Endodermal cell (in vitro differentiated cells): ENCODE measurements around the gene ZNF750. TPM values are rescaled to one million over a fixed set of nuclear protein-coding genes. Genes with fewer than 3 reads are reported as not detected.

Source experiments
- DNase-seq: peaks from one replicate; pipeline ENCODE4 v3.0.0-alpha.2; 2017
- H3K27ac ChIP-seq: 2 replicates; pipeline ENCODE4 v1.5.1; 2013; ENCODE audit warnings: mild to moderate bottlenecking, low read depth, low read length, moderate library complexity
- H3K27me3 ChIP-seq: 2 replicates; pipeline ENCODE4 v1.6.1; 2013; ENCODE audit warnings: mild to moderate bottlenecking, low read length, moderate library complexity; ENCODE audit not compliant: insufficient read depth, control insufficient read depth, poor library complexity, severe bottlenecking
- H3K36me3 ChIP-seq: 2 replicates; pipeline ENCODE4 v1.7.0; 2013; ENCODE audit warnings: mild to moderate bottlenecking, low read length, moderate library complexity; ENCODE audit not compliant: control insufficient read depth, insufficient read depth
- H3K4me1 ChIP-seq: one replicate; pipeline ENCODE4 v1.7.0; 2013; ENCODE audit warnings: low read length; ENCODE audit not compliant: control insufficient read depth, insufficient read depth
- H3K4me3 ChIP-seq: 2 replicates; pipeline ENCODE4 v1.5.1; 2013; ENCODE audit warnings: mild to moderate bottlenecking, low read length, moderate library complexity
- H3K9ac ChIP-seq: 2 replicates; pipeline ENCODE4 v1.6.1; 2013; ENCODE audit warnings: mild to moderate bottlenecking, low read length, moderate library complexity; ENCODE audit not compliant: poor library complexity, severe bottlenecking; ENCODE audit errors: extremely low read depth
- H3K9me3 ChIP-seq: 2 replicates; pipeline ENCODE4 v1.6.1; 2013; ENCODE audit warnings: mild to moderate bottlenecking, low read length, moderate library complexity; ENCODE audit not compliant: control insufficient read depth
- H3K27ac Mint-ChIP-seq: 2 replicates; pipeline ENCODE4 v1.8.0; 2020; ENCODE audit warnings: mixed read lengths
- H3K27me3 Mint-ChIP-seq: 2 replicates; pipeline ENCODE4 v1.8.0; 2021; ENCODE audit warnings: mild to moderate bottlenecking, mixed read lengths; ENCODE audit not compliant: insufficient read depth
- H3K36me3 Mint-ChIP-seq: 2 replicates; pipeline ENCODE4 v1.8.0; 2020; ENCODE audit warnings: low read depth, mixed read lengths
- H3K4me1 Mint-ChIP-seq: 2 replicates; pipeline ENCODE4 v1.8.0; 2020; ENCODE audit warnings: mixed read lengths
- H3K4me3 Mint-ChIP-seq: 2 replicates; pipeline ENCODE4 v1.8.0; 2020; ENCODE audit warnings: mild to moderate bottlenecking, moderate library complexity, mixed read lengths
- H3K9me3 Mint-ChIP-seq: 2 replicates; pipeline ENCODE4 v1.8.0; 2020; ENCODE audit warnings: mild to moderate bottlenecking, mixed read lengths
- WGBS, 2 experiments: methylation state at CpG; one replicate each; pipeline versions ENCODE4 v1.1.5 to v1.1.7; 2013; ENCODE audit warnings: missing lambda C conversion rate in 2 of 2, mixed read lengths in 1 of 2; ENCODE audit not compliant: insufficient coverage in 1 of 2, insufficient read length in 1 of 2; 5-methylcytosine and 5-hydroxymethylcytosine counted together
- total RNA-seq, 2 donors: library from RNA; stranded (reverse); fragmentation: NEBNext Ultra II Directional in 1 of 2; extraction: Animal tissue kit (Norgen Biotek cat#: 25700) in 1 of 2; gene quantifications; 2 replicates in 1 of 2; 3 replicates in 1 of 2; pipeline ENCODE4 v1.2.1, GENCODE V29; 2021
- TF ChIP-seq, protein P1 (sequence below): fragments of 200-600 bp; sonication (generic); conservative IDR thresholded peaks from 2 replicates; pipeline ENCODE4 v1.5.0; 2021; ENCODE audit warnings: antibody characterized with exemption, mild to moderate bottlenecking

ZNF750 gene
- total RNA-seq, 2 donors from 2014 or later = not detected

DNA sequence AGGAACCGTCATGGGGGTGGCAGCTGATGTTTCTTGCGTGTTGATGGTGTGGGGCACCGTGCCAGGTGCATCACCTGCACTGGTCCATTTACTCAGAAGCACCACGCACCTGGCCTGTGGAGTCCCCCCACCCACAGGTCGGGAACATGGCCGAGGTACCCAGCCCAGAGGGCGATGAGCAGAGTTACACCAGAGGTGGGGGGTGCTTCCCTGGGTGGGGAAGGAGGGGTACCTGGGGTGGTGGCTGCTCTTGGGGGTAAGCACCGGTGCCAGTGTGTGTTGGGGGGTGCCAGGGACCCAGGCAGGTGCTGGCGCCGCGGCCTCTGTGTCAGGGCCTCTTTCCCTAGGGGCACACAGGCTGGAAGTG is 5.0 kb upstream of the ZNF750 start:
- H3K4me3 ChIP-seq = no peak overlapping the region
- H3K27ac ChIP-seq = no peak overlapping the region
- TF ChIP-seq, protein P1, sequence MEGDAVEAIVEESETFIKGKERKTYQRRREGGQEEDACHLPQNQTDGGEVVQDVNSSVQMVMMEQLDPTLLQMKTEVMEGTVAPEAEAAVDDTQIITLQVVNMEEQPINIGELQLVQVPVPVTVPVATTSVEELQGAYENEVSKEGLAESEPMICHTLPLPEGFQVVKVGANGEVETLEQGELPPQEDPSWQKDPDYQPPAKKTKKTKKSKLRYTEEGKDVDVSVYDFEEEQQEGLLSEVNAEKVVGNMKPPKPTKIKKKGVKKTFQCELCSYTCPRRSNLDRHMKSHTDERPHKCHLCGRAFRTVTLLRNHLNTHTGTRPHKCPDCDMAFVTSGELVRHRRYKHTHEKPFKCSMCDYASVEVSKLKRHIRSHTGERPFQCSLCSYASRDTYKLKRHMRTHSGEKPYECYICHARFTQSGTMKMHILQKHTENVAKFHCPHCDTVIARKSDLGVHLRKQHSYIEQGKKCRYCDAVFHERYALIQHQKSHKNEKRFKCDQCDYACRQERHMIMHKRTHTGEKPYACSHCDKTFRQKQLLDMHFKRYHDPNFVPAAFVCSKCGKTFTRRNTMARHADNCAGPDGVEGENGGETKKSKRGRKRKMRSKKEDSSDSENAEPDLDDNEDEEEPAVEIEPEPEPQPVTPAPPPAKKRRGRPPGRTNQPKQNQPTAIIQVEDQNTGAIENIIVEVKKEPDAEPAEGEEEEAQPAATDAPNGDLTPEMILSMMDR = no peak
- H3K4me1 ChIP-seq = no peaks in the 10 kb centered on the region
- Mint-ChIP-seq H3K4me3 (no peak overlapping the region), H3K27ac (peak overlapping the region; percentile 27), H3K27me3 (no peaks in the 10 kb centered on the region), H3K9me3 (no peaks in the 10 kb centered on the region), H3K36me3 (peaks cover 17% of the 10 kb centered on the region), H3K4me1 (peaks cover 11% of the 10 kb centered on the region)
- no peaks in the 10 kb centered on the region for H3K27me3 ChIP-seq
- H3K9ac ChIP-seq = no peak overlapping the region
- H3K36me3 ChIP-seq = peaks cover 4% of the 10 kb centered on the region
- WGBS, 2 experiments = 95 to 100% methylated on average over 3 to 11 of the region's 11 CpGs
- DNase-seq = no peak
- H3K9me3 ChIP-seq = no peaks in the 10 kb centered on the region

DNA sequence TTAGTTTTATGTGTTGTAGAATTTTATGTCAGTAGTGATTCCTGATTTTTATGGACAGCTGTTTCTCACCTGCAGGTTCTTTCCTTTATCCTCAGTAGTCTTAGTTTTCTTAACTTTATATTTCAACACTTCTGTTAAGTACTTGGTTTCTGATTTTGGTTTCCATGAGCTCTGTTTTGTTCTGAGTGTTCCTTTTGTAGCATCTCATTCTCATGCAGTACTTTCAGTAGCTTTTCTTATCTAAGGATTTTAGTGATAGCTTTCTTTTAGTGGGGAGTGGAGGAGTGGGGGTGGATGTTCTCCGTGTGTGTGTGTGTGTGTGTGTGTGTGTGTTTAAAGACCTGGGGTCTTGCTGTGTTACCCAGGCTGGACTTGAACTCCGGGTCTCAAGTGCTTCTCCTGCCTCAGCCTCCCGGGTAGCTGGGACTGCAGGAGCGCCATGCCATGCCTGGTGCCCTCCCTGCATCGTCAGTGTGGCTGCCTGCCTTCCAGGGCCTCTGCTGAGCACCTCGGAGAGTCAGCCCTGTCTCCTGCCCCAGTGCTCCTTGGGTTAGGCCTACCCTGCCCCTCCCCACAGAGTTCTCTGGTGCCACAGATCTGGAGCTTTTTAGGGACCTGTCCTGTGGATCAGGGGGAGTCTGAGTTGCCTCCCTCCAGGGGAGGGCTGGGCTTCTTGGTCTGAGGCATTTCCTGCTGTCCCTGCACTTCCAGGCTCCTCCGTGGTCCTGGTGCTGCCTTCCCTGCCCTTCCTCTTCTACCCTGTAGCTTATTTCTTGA is 4.3 kb upstream of the ZNF750 start:
- Histone ChIP-seq H3K27ac (no peak overlapping the region), H3K4me1 (no peaks in the 10 kb centered on the region), H3K9me3 (no peaks in the 10 kb centered on the region), H3K36me3 (peaks cover 4% of the 10 kb centered on the region), H3K27me3 (no peaks in the 10 kb centered on the region), H3K9ac (no peak overlapping the region), H3K4me3 (no peak overlapping the region)
- peaks cover 14% of the 10 kb centered on the region for H3K36me3 Mint-ChIP-seq
- no peak overlapping the region for H3K4me3 Mint-ChIP-seq
- H3K27me3 Mint-ChIP-seq = no peaks in the 10 kb centered on the region
- WGBS, 2 experiments = 72 to 87% methylated on average over 3 to 6 of the region's 7 CpGs
- DNase-seq = no peak
- H3K4me1 Mint-ChIP-seq = peaks cover 13% of the 10 kb centered on the region
- TF ChIP-seq, protein P1 = no peak
- no peaks in the 10 kb centered on the region for H3K9me3 Mint-ChIP-seq
- H3K27ac Mint-ChIP-seq = peak overlapping the region; percentile 27

DNA sequence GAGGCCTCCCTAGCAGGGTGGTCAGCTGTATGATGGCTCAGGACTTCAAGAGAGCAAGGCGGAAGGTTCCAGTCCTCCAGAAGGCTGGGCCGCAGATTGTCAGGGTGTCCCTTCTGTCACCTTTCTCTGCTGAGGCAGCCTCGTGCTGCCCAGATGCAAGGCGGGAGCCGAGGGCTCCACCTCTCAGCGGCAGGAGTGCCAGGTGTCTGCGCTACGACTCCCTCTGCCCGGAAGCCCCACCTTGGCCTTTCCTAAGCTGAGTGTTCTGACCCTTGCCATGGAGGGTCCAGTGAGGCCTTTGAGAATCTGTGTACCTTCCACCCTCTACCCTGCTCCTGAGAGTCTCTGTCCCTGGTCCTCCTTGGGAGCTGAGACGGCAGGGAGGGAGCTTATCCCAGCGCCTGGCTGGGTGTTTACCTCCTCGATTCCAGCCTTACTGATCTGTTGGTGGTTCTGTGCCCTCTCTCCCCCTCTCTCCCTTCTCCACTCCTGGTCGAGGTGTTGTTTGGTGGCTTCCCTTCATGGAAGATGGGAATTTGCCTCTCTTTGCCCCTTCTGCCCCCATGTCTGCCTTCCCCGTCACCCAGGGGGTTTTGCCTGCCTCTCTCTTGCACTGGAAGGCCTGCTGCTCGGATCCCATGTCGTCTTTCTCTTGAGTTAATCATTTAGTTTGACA is 2.2 kb upstream of the ZNF750 start:
- Mint-ChIP-seq H3K27me3 (no peaks in the 10 kb centered on the region), H3K36me3 (peaks cover 4% of the 10 kb centered on the region), H3K9me3 (no peaks in the 10 kb centered on the region), H3K4me3 (no peak overlapping the region), H3K27ac (peak overlapping the region; percentile 3), H3K4me1 (peaks cover 13% of the 10 kb centered on the region)
- WGBS, 2 experiments = 92 to 96% methylated on average over 6 to 16 of the region's 16 CpGs
- H3K9me3 ChIP-seq = no peaks in the 10 kb centered on the region
- H3K4me1 ChIP-seq = no peaks in the 10 kb centered on the region
- TF ChIP-seq, protein P1 = no peak
- no peak for DNase-seq
- peaks cover 4% of the 10 kb centered on the region for H3K36me3 ChIP-seq
- H3K27ac ChIP-seq = no peak overlapping the region
- H3K4me3 ChIP-seq = no peak overlapping the region
- no peak overlapping the region for H3K9ac ChIP-seq
- no peaks in the 10 kb centered on the region for H3K27me3 ChIP-seq
